Lower lobe of right lung (tissue), 2 donors: Measurements from ENCODE around the gene ADGRL3. TPM values are rescaled to one million over a fixed set of nuclear protein-coding genes. Genes with fewer than 3 reads are reported as not detected.

Experiments
- ATAC-seq, 2 donors: fragments of 200-7000 bp; cut with Tn5 transposase; one replicate each; pipeline ENCODE4 v1.9.1; 2020 to 2022; ENCODE audit warnings: mild to moderate bottlenecking in 2 of 2, moderate library complexity in 2 of 2
- DNase-seq: peaks from one replicate; pipeline ENCODE4 v3.0.0-alpha.2; 2020
- H3K27ac ChIP-seq: fragments of 200-600 bp; one replicate; pipeline ENCODE4 v1.8.0; 2022
- H3K27me3 ChIP-seq: fragments of 200-600 bp; one replicate; pipeline ENCODE4 v1.8.0; 2022; ENCODE audit warnings: low read depth
- H3K36me3 ChIP-seq: fragments of 200-600 bp; one replicate; pipeline ENCODE4 v1.8.0; 2022; ENCODE audit warnings: mild to moderate bottlenecking
- H3K4me1 ChIP-seq: fragments of 200-600 bp; one replicate; pipeline ENCODE4 v1.8.0; 2022
- H3K4me3 ChIP-seq: fragments of 200-600 bp; one replicate; pipeline ENCODE4 v1.8.0; 2022; ENCODE audit warnings: mild to moderate bottlenecking
- H3K9me3 ChIP-seq: fragments of 200-600 bp; one replicate; pipeline ENCODE4 v1.8.0; 2022
- CTCF ChIP-seq: fragments of 200-600 bp; IDR thresholded peaks from one replicate; pipeline ENCODE4 v1.8.0; 2022; ENCODE audit warnings: antibody characterized with exemption, mild to moderate bottlenecking
- intact Hi-C: fragments of 100-400 bp; cut with DNase I; formaldehyde crosslinking; loops from one replicate; pipeline ENCODE4 v1.11.0; 2022
- total RNA-seq: library from RNA; stranded (reverse); fragmentation: NEBNext Ultra II Directional; extraction: Animal tissue kit (Norgen Biotek cat#: 25700); gene quantifications from one replicate; pipeline ENCODE4 v1.2.1, GENCODE V29; 2021
- donor health status: DM: no; HTN: yes; CAD: no; lungs with severe emphysema.

The ADGRL3 gene
- total RNA-seq, 1 donor from 2014 or later: 6.0 TPM

GRCh38 chr4:62117886-62118285, 917.8 kb downstream of the ADGRL3 start:
- DNase-seq (no peak), ATAC-seq (no peak)
- H3K27me3 ChIP-seq: no peaks in the 10 kb centered on the region
- H3K4me3 ChIP-seq: no peak overlapping the region
- TF ChIP-seq CTCF: no peak
- no peaks in the 10 kb centered on the region for H3K9me3 ChIP-seq
- intact Hi-C loops: no loop called here
- H3K4me1 ChIP-seq: no peaks in the 10 kb centered on the region
- H3K36me3 ChIP-seq: no peaks in the 10 kb centered on the region
- H3K27ac ChIP-seq: no peak overlapping the region

- H3K27me3 ChIP-seq: no peaks in the 10 kb centered on the region
- H3K4me3 ChIP-seq: no peak overlapping the region
- no peaks in the 10 kb centered on the region for H3K36me3 ChIP-seq
- no peak for DNase-seq
- no peaks in the 10 kb centered on the region for H3K4me1 ChIP-seq
- no peak for ATAC-seq
- no peak overlapping the region for H3K27ac ChIP-seq
- intact Hi-C loops: no loop called here
- no peak for TF ChIP-seq CTCF
- no peaks in the 10 kb centered on the region for H3K9me3 ChIP-seq
Observed at GRCh38 chr4:62118558-62118957, 918.4 kb downstream of the ADGRL3 start.

GRCh38 chr4:62119195-62119594, 919.1 kb downstream of the ADGRL3 start:
- H3K4me3 ChIP-seq: no peak overlapping the region
- DNase-seq: no peak
- H3K4me1 ChIP-seq: no peaks in the 10 kb centered on the region
- no peaks in the 10 kb centered on the region for H3K36me3 ChIP-seq
- intact Hi-C loops: no loop called here
- H3K9me3 ChIP-seq: no peaks in the 10 kb centered on the region
- ATAC-seq: no peak
- TF ChIP-seq CTCF: no peak
- H3K27ac ChIP-seq: no peak overlapping the region
- H3K27me3 ChIP-seq: no peaks in the 10 kb centered on the region

- Histone ChIP-seq H3K27ac (no peak overlapping the region), H3K4me3 (no peak overlapping the region), H3K27me3 (no peaks in the 10 kb centered on the region), H3K9me3 (no peaks in the 10 kb centered on the region), H3K4me1 (no peaks in the 10 kb centered on the region), H3K36me3 (no peaks in the 10 kb centered on the region)
- TF ChIP-seq CTCF: no peak
- DNase-seq: no peak
- ATAC-seq: no peak
- intact Hi-C loops: no loop called here
Observed at GRCh38 chr4:62126064-62126732, 926.1 kb downstream of the ADGRL3 start.
